Kidney (tissue), 14 donors: ENCODE results near the gene RCVRN. TPM values are rescaled to one million over a fixed set of nuclear protein-coding genes. Genes with fewer than 3 reads are reported as not detected.

Experiments
- DNase-seq, 5 donors: peaks; one replicate each; pipeline ENCODE4 v3.0.0-alpha.2; 2013 to 2020
- FAIRE-seq: peaks from 2 replicates; lab custom pipeline; 2012; peaks lifted over from hg19 to GRCh38; lab: Jason Lieb, UNC
- H3K27ac ChIP-seq, 2 donors: one replicate each; pipeline ENCODE4 v1.7.0; 2013; ENCODE audit warnings: low read depth in 2 of 2, low read length in 2 of 2, inconsistent platforms in 1 of 2
- H3K27me3 ChIP-seq: one replicate; pipeline ENCODE4 v1.7.1; 2013; ENCODE audit warnings: low read length, inconsistent platforms; ENCODE audit not compliant: control insufficient read depth, insufficient read depth
- H3K36me3 ChIP-seq, 3 donors: one replicate each; pipeline versions ENCODE4 v1.7.0 to v1.7.1; 2013; ENCODE audit warnings: low read length in 3 of 3, control low read depth in 1 of 3, inconsistent platforms in 1 of 3; ENCODE audit not compliant: insufficient read depth in 3 of 3, control insufficient read depth in 2 of 3
- H3K4me1 ChIP-seq, 3 donors: one replicate each; pipeline versions ENCODE4 v1.7.0 to v1.7.1; 2013; ENCODE audit warnings: low read length in 3 of 3, inconsistent platforms in 1 of 3, low read depth in 1 of 3; ENCODE audit not compliant: control insufficient read depth in 2 of 3, insufficient read depth in 2 of 3
- H3K4me3 ChIP-seq, 3 donors: one replicate each; pipeline versions ENCODE4 v1.7.0 to v1.8.1; 2013; ENCODE audit warnings: low read length in 3 of 3, control low read depth in 1 of 3, inconsistent platforms in 1 of 3
- H3K9ac ChIP-seq, 3 donors: one replicate each; pipeline versions ENCODE4 v1.7.0 to v1.7.1; 2013; ENCODE audit warnings: low read length in 3 of 3, control low read depth in 1 of 3, inconsistent platforms in 1 of 3
- H3K9me3 ChIP-seq, 3 donors: one replicate each; pipeline versions ENCODE4 v1.7.0 to v1.7.1; 2013; ENCODE audit warnings: low read length in 3 of 3, control low read depth in 1 of 3, inconsistent platforms in 1 of 3; ENCODE audit not compliant: control insufficient read depth in 2 of 3, insufficient read depth in 1 of 3
- intact Hi-C: fragments of 100-400 bp; cut with DNase I; formaldehyde crosslinking; loops from one replicate; pipeline ENCODE4 v1.11.1; 2022
- polyA plus RNA-seq: library from polyadenylated mRNA; stranded (reverse); fragments of 350-450 nt; fragmentation: Illumina TruSeq; extraction: RNeasy Lipid Tissue Mini Kit (QIAGEN cat#74804); gene quantifications from one replicate; pipeline ENCODE4 v1.2.3, GENCODE V29; 2014; ENCODE audit warnings: low read depth, low replicate concordance; ENCODE audit not compliant: insufficient read depth
- total RNA-seq: library from RNA; stranded (reverse); fragmentation: NEBNext Ultra II Directional; extraction: Animal tissue kit (Norgen Biotek cat#: 25700); gene quantifications from one replicate; pipeline ENCODE4 v1.2.1, GENCODE V29; 2021
- TF ChIP-seq, protein P1 (sequence below): IDR thresholded peaks from 3 replicates; pipeline ENCODE4 v1.5.1; 2012; ENCODE audit warnings: mild to moderate bottlenecking, moderate library complexity, borderline replicate concordance; ENCODE audit not compliant: insufficient read depth; ENCODE audit errors: extremely low read depth
- donor health status: control.
- donor health status: control.
- donor health status: control.
- donor health status: control.
- donor health status: control.
- donor health status: DM: yes; HTN: yes; CAD: no.
- donor health status: Normal renal cell carcinoma (clear cell type).

RCVRN gene
- total and polyA plus RNA-seq, 2 donors from 2014 or later = not detected

DNA sequence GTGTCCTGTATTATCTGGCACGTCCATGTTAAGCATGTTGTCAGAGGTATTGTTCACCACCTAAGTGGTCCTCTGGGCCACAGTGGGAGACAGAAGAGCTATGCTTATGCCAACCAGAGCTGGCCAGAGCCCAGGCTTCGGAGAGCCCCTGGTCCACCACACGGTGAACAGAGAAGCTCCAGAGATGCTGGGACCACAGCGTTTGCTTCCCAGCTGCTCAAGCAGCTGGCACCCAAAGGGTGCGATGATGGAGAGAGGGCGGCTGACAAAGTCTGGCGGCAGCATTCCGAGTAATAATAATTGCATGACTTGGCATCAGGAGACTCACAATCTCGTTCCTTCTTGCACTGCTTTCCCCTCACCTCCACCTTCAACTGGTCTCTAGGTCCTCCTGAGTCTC lies 35.8 kb upstream of the RCVRN start:
- Histone ChIP-seq H3K36me3 (peaks cover 0 to 3% (median 0%) of the 10 kb centered on the region in 3 donors), H3K27ac (no peak overlapping the region), H3K4me1 (peaks cover 0 to 2% (median 0%) of the 10 kb centered on the region in 3 donors), H3K9me3 (peaks cover 0 to 2% (median 0%) of the 10 kb centered on the region in 3 donors), H3K9ac (no peak overlapping the region), H3K4me3 (no peak overlapping the region), H3K27me3 (no peaks in the 10 kb centered on the region)
- TF ChIP-seq, protein P1, sequence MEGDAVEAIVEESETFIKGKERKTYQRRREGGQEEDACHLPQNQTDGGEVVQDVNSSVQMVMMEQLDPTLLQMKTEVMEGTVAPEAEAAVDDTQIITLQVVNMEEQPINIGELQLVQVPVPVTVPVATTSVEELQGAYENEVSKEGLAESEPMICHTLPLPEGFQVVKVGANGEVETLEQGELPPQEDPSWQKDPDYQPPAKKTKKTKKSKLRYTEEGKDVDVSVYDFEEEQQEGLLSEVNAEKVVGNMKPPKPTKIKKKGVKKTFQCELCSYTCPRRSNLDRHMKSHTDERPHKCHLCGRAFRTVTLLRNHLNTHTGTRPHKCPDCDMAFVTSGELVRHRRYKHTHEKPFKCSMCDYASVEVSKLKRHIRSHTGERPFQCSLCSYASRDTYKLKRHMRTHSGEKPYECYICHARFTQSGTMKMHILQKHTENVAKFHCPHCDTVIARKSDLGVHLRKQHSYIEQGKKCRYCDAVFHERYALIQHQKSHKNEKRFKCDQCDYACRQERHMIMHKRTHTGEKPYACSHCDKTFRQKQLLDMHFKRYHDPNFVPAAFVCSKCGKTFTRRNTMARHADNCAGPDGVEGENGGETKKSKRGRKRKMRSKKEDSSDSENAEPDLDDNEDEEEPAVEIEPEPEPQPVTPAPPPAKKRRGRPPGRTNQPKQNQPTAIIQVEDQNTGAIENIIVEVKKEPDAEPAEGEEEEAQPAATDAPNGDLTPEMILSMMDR = no peak
- intact Hi-C loops = no loop called here
- DNase-seq (no peak), FAIRE-seq (no peak)

DNA sequence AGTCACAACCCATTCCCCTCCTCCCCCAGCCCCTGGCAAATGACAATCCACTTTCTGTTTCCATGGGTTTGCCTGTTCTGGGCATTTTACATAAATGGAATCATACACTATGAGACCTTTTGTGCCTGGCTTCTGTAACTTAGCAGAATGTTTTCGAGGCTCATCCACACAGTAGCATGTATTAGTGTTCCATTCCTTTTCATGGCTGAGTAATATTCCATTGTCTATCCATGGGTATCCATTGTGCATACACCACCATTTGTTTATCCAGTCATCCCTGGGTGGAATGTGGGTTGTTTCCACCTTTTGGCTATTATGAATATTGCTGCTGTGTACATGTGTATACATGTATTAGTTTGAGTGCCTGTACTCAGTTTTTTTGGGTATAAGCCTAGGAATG lies 33.7 kb upstream of the RCVRN start:
- Histone ChIP-seq H3K4me1 (no peaks in the 10 kb centered on the region), H3K36me3 (peaks cover 0 to 3% (median 0%) of the 10 kb centered on the region in 3 donors), H3K9me3 (peaks cover 0 to 2% (median 0%) of the 10 kb centered on the region in 3 donors), H3K27ac (no peak overlapping the region), H3K4me3 (no peak overlapping the region), H3K9ac (no peak overlapping the region), H3K27me3 (no peaks in the 10 kb centered on the region)
- TF ChIP-seq, protein P1 = no peak
- no peak for DNase-seq
- intact Hi-C loops = no loop called here
- no peak for FAIRE-seq

DNA sequence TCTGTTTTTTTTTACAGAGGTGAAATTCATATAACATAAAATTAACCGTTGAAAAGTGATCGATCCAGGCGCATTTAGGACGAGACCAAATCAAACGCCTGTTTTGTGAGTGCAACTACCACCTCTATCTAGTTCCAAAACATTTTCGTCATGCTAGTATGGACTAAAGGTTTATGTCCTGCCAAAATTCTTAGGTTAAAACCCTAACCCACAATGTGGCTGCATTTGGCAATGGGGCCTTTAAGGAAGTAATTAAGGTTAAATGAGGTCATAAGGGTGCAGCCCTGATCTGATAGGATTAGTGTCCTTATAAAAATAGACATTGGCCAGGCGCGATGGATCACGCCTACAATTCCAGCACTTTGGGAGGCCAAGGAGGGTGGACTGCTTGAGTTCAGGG lies 32.8 kb upstream of the RCVRN start:
- Histone ChIP-seq H3K36me3 (peaks cover 0 to 3% (median 0%) of the 10 kb centered on the region in 3 donors), H3K27ac (no peak overlapping the region), H3K4me3 (no peak overlapping the region), H3K27me3 (no peaks in the 10 kb centered on the region), H3K9me3 (peaks cover 0 to 2% (median 0%) of the 10 kb centered on the region in 3 donors), H3K9ac (no peak overlapping the region), H3K4me1 (no peaks in the 10 kb centered on the region)
- intact Hi-C loops = no loop called here
- DNase-seq (peak in 1 of 5 donors; percentile 8), FAIRE-seq (no peak)
- TF ChIP-seq, protein P1 = no peak
